ENCODE data around the gene ARVCF.

The ARVCF gene

DNA sequence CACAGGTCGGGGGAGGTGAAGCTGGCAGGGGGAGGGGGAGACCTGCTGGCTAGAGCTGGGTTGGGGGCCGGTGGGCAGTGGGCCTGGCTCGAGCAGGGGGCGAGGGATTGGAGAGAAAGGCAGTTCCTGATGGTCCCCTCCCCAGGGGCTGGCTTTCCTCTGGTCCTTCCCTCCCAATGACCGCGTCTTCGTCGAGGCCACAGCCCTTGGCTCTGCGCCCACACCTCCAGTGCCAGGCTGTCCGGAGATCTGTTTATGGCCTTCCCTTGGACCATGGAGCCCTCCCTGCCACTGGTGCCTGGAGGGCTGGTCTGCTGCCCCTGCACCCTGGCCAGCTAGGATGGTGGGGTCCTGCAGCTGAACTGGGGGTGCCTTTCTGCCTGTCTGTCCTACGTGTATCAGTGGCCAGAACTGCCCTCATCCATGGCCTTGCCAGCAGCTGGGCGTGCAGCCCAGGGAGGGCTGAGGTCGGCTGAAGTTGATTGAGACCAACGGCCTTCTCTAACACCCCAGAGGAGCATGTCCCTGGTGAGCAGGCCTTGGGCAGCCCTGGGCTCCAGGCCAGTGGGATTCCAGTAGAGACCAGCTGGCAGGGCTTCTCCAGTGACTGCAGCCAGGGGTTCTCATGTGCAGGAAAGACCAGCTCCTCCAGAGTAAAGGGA is 16.6 kb upstream of the ARVCF start:
- POLR2A ChIA-PET = no interaction called here
- no peak for DNase-seq (ENCODE audit: low read depth, low spot score)
- TF ChIP-seq, protein P1, sequence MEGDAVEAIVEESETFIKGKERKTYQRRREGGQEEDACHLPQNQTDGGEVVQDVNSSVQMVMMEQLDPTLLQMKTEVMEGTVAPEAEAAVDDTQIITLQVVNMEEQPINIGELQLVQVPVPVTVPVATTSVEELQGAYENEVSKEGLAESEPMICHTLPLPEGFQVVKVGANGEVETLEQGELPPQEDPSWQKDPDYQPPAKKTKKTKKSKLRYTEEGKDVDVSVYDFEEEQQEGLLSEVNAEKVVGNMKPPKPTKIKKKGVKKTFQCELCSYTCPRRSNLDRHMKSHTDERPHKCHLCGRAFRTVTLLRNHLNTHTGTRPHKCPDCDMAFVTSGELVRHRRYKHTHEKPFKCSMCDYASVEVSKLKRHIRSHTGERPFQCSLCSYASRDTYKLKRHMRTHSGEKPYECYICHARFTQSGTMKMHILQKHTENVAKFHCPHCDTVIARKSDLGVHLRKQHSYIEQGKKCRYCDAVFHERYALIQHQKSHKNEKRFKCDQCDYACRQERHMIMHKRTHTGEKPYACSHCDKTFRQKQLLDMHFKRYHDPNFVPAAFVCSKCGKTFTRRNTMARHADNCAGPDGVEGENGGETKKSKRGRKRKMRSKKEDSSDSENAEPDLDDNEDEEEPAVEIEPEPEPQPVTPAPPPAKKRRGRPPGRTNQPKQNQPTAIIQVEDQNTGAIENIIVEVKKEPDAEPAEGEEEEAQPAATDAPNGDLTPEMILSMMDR (IDR thresholded peaks at IDR 0.05; ENCODE audit: insufficient read depth, low read length, missing control alignments) = no peak
- H3K4me3 ChIP-seq (ENCODE audit: low read depth, low read length) = no peak overlapping the region
- CTCF ChIA-PET = interaction anchor here (1.4 to 2.2 kb wide), 2 partner anchors 12 to 303 kb away, joined by 3 to 7 read pairs; partner anchors contain the start of gene TANGO2

DNA sequence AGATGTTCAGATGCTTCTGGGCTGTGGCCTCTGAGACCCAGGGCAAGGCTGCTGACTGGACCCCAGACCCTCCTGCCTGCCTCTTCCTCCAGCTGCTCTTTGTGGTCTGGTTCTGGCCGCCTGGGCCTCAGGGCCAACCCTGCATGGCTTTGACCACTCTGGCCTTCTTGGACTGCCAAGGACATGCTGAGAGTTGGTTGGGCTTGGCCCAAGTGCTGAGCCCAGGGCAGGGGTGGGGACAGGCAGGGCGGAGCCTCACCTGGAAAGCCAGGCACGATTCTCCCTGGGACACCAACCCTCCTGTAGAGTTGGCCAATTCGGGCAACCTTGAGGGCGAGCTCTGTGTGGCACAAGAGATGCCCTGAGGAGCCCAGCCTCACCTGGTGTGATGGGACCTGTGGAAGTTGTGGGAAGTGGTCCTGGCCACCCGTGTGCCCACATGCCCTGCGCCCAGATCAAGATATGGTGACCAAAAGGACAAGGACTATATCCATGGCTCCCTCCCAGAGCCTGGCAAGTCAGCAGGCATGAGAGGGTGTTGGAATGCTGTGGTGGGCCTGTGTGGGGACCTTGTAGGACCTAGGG is 15.9 kb upstream of the ARVCF start:
- ChIA-PET CTCF (interaction anchor here (1.4 kb wide), 1 partner anchor 11 kb away, joined by 3 read pairs; the partner anchor contains the start of gene TANGO2), POLR2A (no interaction called here)
- TF ChIP-seq, protein P1 (IDR thresholded peaks at IDR 0.05; ENCODE audit: insufficient read depth, low read length, missing control alignments) = no peak
- H3K4me3 ChIP-seq (ENCODE audit: low read depth, low read length) = no peak overlapping the region
- no peak for DNase-seq (ENCODE audit: low read depth, low spot score)

DNA sequence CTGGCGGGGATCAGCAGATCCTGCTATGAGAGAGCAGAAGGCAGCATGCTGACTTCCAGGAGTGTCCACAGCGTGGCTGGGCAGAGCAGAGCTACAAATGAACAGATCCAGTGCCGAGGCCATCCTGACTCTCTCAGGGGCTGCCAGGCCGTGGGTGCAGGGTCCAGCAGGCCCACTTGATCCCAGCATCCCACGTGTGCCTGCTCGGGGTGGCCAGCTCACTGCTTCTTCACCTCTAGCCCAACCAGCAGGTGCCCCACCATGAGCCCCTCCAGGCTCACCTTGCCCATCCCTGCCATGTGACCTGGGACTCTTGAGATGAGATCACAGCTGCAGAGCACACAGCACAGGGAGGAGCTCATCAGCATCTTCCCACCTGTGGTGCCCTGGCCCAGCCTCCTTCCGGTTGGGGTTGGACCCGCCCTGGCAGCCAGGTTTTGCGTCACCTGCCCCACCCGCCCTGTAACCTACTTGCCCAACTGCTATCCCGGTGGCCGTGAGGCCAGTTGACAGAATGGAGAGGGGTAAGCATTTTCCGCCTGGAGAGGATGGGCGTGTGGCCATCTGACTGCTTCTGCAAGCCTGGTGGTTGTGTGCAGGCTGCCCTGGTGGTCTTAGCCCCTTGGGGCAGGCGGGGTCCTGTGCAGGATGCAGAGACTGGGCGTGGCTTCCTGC is 15.2 kb upstream of the ARVCF start:
- ChIA-PET POLR2A (no interaction called here), CTCF (no interaction called here)
- no peak overlapping the region for H3K4me3 ChIP-seq (ENCODE audit: low read depth, low read length)
- no peak for DNase-seq (ENCODE audit: low read depth, low spot score)
- TF ChIP-seq, protein P1 (IDR thresholded peaks at IDR 0.05; ENCODE audit: insufficient read depth, low read length, missing control alignments) = no peak

DNA sequence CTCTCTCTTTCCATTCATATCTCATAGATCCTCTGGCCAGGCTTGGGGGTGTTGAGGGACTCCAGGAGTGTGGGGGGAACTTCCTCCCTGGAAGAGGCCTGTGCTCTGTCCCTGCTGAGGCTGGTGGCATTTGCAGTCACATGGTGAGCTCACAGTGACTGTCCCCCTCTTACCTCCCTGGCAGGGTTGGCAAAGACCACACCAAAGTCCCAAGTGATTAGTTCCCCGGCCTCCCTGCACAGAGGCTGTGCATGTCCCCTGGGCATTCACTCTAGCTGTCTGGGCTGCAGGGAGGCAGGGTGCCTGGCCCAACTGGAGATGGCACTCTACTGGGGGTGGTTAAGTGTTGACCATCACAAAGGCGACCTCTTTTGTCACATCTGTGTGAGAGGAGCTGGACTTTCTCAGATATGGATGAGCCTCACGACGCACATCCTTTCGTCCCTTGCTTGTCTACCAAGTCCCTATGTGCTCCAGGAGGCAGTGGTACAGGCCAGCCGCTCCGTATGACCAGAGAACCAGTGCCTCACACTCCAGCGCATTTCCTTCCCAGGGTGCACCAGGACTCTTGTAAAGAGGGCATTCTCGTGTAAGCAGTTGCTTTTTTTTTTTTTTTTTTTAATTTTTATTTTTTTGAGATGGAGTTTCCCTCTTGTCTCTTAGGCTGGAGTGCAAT is 13.1 kb upstream of the ARVCF start:
- ChIA-PET CTCF (no interaction called here), POLR2A (interaction anchor here (0.7 kb wide), 1 partner anchor 70 kb away, joined by 4 read pairs; no protein-coding TSS in a partner anchor)
- H3K4me3 ChIP-seq (ENCODE audit: low read depth, low read length) = no peak overlapping the region
- TF ChIP-seq, protein P1 (IDR thresholded peaks at IDR 0.05; ENCODE audit: insufficient read depth, low read length, missing control alignments) = no peak
- no peak for DNase-seq (ENCODE audit: low read depth, low spot score)

DNA sequence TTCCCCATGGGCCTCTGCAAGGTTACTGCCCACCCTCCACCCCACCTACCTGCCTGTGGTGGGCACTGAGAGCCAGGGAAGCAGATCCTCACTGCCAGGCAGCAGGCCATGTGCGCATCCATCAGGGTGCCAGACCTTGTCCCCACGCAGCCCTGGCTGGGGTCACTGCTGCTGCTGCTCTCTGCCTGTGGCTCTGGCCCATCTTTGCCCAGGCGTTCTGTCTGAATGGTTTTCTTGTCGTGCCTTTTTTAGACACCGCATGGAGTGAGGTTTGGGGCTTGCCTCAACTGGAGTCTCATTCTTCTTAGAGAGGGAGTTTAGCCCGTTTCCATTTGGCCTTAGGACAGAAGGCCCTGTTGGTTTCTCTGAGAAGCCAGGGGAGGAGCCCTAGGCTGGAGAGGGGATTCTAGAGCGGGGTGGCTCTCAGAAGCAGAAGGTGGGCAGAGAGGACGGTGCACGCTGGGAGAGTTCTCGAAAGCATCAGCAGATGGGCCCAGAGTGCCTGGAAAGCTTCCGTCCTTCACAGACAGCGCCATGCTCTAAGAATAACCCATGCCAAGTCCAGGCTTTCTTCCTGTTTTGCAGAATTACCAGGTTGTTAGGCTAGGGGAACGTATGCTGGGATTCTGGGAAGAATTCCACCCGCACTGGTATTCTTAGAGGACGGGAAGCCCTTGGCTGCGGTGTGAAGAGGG is 12.4 kb upstream of the ARVCF start:
- no peak overlapping the region for H3K4me3 ChIP-seq (ENCODE audit: low read depth, low read length)
- CTCF ChIA-PET = no interaction called here
- POLR2A ChIA-PET = no interaction called here
- TF ChIP-seq, protein P1 (IDR thresholded peaks at IDR 0.05; ENCODE audit: insufficient read depth, low read length, missing control alignments) = no peak
- no peak for DNase-seq (ENCODE audit: low read depth, low spot score)
